ENCODE results near the gene GTF2A2. TPM values are rescaled to one million over a fixed set of nuclear protein-coding genes. Genes with fewer than 3 reads are reported as not detected.
"Not testable (repeated sequence)": the region's sequence is repeated elsewhere in the genome, so short reads cannot be mapped to it uniquely, and the experiment has no call there.

Gene GTF2A2
- 32.1 and 41.3 TPM in 2 replicates for total RNA-seq (2012; rRNA removed)

- peak within 1 kb of the TSS; percentile 85 for H3K4me2 ChIP-seq (ENCODE audit: low read length)
- peak within 1 kb of the TSS; percentile 96 for H3K9ac ChIP-seq (ENCODE audit: low read depth, low read length)
- H3K27me3 ChIP-seq (ENCODE audit: control insufficient read depth, insufficient read depth, low read length) = no peaks in the 10 kb centered on the region
- no peaks in the 10 kb centered on the region for H3K9me3 ChIP-seq (replicated peaks; ENCODE audit: low read length)
- peaks cover 34% of the 10 kb centered on the region for H3K36me3 ChIP-seq (ENCODE audit: insufficient read depth, low read length)
- H3K4me3 ChIP-seq (ENCODE audit: low read length) = peak within 1 kb of the TSS; percentile 97
- peaks cover 13% of the 10 kb centered on the region for H3K4me1 ChIP-seq (ENCODE audit: control insufficient read depth, insufficient read depth, low read length)
Observed at GRCh38 chr15:59656897-59657634, at the start of gene GTF2A2. TSS of gene GTF2A2 (minus strand) at chr15:59657515. CDS start at chr15:59652277, 5,238 bp downstream.

- no peaks in the 10 kb centered on the region for H3K36me3 ChIP-seq (ENCODE audit: insufficient read depth, low read length)
- peaks cover 3% of the 10 kb centered on the region for H3K4me1 ChIP-seq (ENCODE audit: control insufficient read depth, insufficient read depth, low read length)
- H3K9me3 ChIP-seq (replicated peaks; ENCODE audit: low read length) = no peaks in the 10 kb centered on the region
- peaks cover 30% of the 10 kb centered on the region for H3K27me3 ChIP-seq (ENCODE audit: control insufficient read depth, insufficient read depth, low read length)
- no peak overlapping the region for H3K4me2 ChIP-seq (ENCODE audit: low read length)
- H3K9ac ChIP-seq (ENCODE audit: low read depth, low read length) = no peak overlapping the region
- H3K4me3 ChIP-seq (ENCODE audit: low read length) = no peak overlapping the region
Observed at GRCh38 chr15:59703979-59704796, 46.9 kb upstream of the GTF2A2 start.

DNA sequence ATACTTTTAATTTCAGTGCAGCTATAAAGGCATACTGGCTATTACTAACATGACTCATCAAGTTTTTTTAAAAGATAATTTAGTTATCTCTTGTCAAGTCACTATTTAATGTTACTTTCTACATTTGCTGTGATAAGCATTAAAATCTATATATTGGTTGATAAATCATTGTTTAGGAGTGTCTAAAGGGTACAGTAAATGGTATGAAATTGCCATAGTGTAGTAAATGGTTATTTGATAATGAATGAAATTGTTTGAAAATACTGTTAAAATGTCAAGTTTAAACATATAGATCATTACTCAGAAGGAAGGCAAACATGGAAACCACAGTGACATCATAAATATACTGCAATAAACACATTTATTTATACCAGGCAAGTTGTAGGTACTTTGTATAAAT is 45.0 kb upstream of the GTF2A2 start:
- H3K9me3 ChIP-seq (replicated peaks; ENCODE audit: low read length) = no peaks in the 10 kb centered on the region
- peaks cover 26% of the 10 kb centered on the region for H3K27me3 ChIP-seq (ENCODE audit: control insufficient read depth, insufficient read depth, low read length)
- no peaks in the 10 kb centered on the region for H3K36me3 ChIP-seq (ENCODE audit: insufficient read depth, low read length)
- H3K9ac ChIP-seq (ENCODE audit: low read depth, low read length) = no peak overlapping the region
- H3K4me2 ChIP-seq (ENCODE audit: low read length) = no peak overlapping the region
- peaks cover 3% of the 10 kb centered on the region for H3K4me1 ChIP-seq (ENCODE audit: control insufficient read depth, insufficient read depth, low read length)
- H3K4me3 ChIP-seq (ENCODE audit: low read length) = no peak overlapping the region

DNA sequence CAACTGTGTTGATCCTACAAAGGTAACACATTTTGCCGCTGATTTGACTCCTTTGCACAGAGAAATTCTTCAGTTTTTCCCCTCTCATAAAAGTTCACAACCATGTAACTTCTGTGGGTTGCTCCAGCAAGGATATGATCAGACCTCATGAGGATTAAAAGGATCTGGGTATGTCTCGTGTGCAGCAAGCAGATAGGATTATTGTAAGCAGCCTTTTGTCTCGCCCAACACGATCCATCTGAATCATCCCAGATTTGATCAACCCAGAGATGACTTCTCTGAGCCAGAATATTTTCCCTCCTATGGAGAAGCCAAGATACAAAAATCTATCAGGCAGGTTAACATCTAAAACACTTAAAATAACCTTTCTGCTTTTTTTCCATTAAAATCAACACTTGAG is 44.6 kb upstream of the GTF2A2 start:
- no peak overlapping the region for H3K4me2 ChIP-seq (ENCODE audit: low read length)
- no peaks in the 10 kb centered on the region for H3K9me3 ChIP-seq (replicated peaks; ENCODE audit: low read length)
- H3K27me3 ChIP-seq (ENCODE audit: control insufficient read depth, insufficient read depth, low read length) = peaks cover 23% of the 10 kb centered on the region
- H3K4me1 ChIP-seq (ENCODE audit: control insufficient read depth, insufficient read depth, low read length) = peaks cover 3% of the 10 kb centered on the region
- no peak overlapping the region for H3K9ac ChIP-seq (ENCODE audit: low read depth, low read length)
- no peaks in the 10 kb centered on the region for H3K36me3 ChIP-seq (ENCODE audit: insufficient read depth, low read length)
- H3K4me3 ChIP-seq (ENCODE audit: low read length) = no peak overlapping the region

DNA sequence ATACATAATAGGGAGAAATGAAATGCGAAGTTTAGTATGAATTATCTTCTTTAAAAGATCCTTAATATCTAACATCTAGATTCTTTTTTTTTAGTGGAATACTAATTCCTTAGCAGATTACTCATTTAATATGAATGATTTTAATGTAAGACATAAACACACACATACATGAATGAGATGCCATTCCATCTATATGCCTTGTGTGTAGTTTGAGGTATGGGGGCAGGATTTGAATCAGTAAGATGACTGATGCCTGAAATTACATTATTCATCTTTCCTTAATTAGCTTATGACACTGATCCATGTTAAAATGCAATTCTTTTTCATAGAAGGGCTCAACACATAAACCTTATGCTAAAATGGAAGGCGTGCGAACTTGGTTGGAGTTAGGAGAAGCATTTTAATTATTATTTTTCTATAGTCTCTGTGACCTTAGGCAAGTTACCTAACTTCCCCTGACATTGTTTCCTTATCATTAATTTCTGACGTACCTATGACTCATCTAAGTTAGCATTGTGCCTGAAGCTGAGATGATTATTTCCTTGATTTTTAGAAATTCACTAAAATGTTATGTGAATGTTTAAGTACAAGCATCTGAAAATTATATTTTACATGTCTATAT is 42.6 kb upstream of the GTF2A2 start:
- Histone ChIP-seq H3K4me1 (ENCODE audit: control insufficient read depth, insufficient read depth, low read length) (peaks cover 3% of the 10 kb centered on the region), H3K4me3 (ENCODE audit: low read length) (no peak overlapping the region), H3K9me3 (replicated peaks; ENCODE audit: low read length) (no peaks in the 10 kb centered on the region), H3K36me3 (ENCODE audit: insufficient read depth, low read length) (no peaks in the 10 kb centered on the region), H3K4me2 (ENCODE audit: low read length) (no peak overlapping the region), H3K9ac (ENCODE audit: low read depth, low read length) (no peak overlapping the region), H3K27me3 (ENCODE audit: control insufficient read depth, insufficient read depth, low read length) (peaks cover 11% of the 10 kb centered on the region)

DNA sequence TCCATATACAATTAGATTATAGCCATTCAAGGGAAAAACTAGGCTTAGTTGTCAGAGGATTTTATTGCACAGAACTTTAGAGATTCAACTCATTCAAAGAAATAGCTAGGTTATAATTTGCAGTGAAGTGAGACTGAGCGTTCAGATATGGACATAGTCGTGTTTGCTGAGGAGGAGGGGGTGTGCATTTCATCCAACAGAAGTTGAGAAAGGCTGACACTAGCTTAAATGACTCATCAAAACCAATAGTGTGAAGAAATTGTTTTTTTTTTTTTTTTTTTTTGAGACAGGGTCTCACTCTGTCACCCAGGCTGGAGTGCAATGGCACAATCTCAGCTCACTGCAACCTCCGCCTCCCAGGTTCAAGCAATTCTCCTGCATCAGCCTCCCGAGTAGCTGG is 40.8 kb upstream of the GTF2A2 start:
- not testable (repeated sequence) for H3K4me3 ChIP-seq (ENCODE audit: low read length); H3K4me1 ChIP-seq (ENCODE audit: control insufficient read depth, insufficient read depth, low read length); H3K9me3 ChIP-seq (replicated peaks; ENCODE audit: low read length); H3K9ac ChIP-seq (ENCODE audit: low read depth, low read length); H3K27me3 ChIP-seq (ENCODE audit: control insufficient read depth, insufficient read depth, low read length); H3K4me2 ChIP-seq (ENCODE audit: low read length); H3K36me3 ChIP-seq (ENCODE audit: insufficient read depth, low read length)

DNA sequence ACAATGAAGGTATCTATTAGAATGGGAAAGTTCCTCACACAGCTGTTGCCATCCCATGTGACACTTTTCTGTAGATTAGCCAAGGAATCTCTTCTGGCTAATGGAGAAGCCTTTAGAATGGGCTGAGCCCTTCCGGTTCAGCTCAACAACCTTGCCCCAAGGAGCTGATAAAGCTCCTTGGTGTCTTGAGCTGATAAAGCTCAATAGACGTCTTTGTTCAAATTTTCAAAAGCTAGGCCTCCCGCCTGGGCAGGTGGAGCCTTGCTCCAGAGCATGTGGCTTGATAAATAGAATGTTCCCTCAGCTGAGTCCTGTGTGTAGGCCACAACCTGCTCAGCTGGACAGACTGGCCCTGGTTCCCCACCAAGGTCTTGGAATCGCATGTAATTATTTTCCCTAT is 39.0 kb upstream of the GTF2A2 start:
- no peak overlapping the region for H3K4me2 ChIP-seq (ENCODE audit: low read length)
- peaks cover 3% of the 10 kb centered on the region for H3K4me1 ChIP-seq (ENCODE audit: control insufficient read depth, insufficient read depth, low read length)
- H3K27me3 ChIP-seq (ENCODE audit: control insufficient read depth, insufficient read depth, low read length) = no peaks in the 10 kb centered on the region
- H3K36me3 ChIP-seq (ENCODE audit: insufficient read depth, low read length) = no peaks in the 10 kb centered on the region
- H3K9ac ChIP-seq (ENCODE audit: low read depth, low read length) = no peak overlapping the region
- no peaks in the 10 kb centered on the region for H3K9me3 ChIP-seq (replicated peaks; ENCODE audit: low read length)
- no peak overlapping the region for H3K4me3 ChIP-seq (ENCODE audit: low read length)

- Histone ChIP-seq H3K27me3 (ENCODE audit: control insufficient read depth, insufficient read depth, low read length) (no peaks in the 10 kb centered on the region), H3K4me1 (ENCODE audit: control insufficient read depth, insufficient read depth, low read length) (no peaks in the 10 kb centered on the region), H3K4me3 (ENCODE audit: low read length) (no peak overlapping the region), H3K9me3 (replicated peaks; ENCODE audit: low read length) (no peaks in the 10 kb centered on the region), H3K36me3 (ENCODE audit: insufficient read depth, low read length) (no peaks in the 10 kb centered on the region), H3K4me2 (ENCODE audit: low read length) (no peak overlapping the region), H3K9ac (ENCODE audit: low read depth, low read length) (no peak overlapping the region)
Observed at GRCh38 chr15:59694779-59695178, 37.5 kb upstream of the GTF2A2 start.

DNA sequence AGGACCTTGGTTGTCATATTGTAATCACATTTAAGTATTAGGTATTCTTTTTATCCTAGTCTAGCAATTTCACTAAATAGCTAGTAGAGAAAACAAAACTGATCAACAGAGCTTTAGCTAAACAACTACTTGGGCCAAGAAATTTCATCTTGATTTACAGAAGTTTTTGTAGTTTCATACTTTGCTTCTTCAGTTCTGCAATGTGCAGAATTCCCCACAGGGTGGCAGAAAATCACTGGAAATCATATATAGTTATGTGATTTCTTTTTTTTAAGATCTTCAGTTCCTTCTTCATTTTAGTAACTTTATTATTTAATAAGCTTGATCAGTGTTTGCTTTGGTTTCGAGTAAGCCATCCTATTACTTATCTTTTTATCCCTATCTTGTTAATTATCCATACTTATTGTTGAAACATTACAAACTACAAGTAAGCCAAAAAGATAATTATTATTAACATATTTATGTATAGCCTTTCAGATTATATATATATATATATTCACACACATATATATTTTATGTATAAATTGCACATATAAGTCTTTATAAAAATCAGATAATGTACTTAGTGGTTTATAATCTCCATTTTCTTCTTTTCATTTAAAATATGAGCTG is 34.0 kb upstream of the GTF2A2 start:
- H3K36me3 ChIP-seq (ENCODE audit: insufficient read depth, low read length) = peaks cover 3% of the 10 kb centered on the region
- no peak overlapping the region for H3K4me2 ChIP-seq (ENCODE audit: low read length)
- no peaks in the 10 kb centered on the region for H3K9me3 ChIP-seq (replicated peaks; ENCODE audit: low read length)

DNA sequence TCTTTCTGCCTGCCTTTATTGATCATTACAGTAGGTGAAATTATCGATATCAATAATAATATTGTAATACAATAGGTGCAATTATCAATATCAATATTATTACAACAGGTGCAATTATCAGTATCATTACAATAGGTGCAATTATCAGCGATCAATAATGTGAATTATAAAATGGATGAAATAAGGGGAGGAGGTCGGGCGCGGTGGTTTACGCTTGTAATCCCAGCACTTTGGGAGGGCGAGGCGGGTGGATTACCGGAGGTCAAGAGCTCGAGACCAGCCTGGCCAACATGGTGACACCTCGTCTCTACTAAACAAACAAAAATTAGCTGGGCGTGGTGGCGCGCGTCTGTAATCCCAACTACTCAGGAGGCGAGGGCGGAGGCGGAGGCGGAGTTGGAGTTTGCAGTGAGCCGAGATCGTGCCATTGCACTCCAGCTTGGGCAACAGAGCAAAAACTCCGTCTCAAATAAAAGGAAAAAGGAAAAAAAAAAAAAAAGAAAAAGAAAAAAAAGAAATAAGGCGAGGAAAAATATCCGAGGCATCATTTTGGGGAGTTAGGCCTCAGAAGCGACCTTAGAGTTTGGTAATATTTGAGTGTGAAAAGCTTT is 32.4 kb upstream of the GTF2A2 start:
- Histone ChIP-seq H3K36me3 (ENCODE audit: insufficient read depth, low read length) (peaks cover 6% of the 10 kb centered on the region), H3K9me3 (replicated peaks; ENCODE audit: low read length) (no peaks in the 10 kb centered on the region), H3K9ac (ENCODE audit: low read depth, low read length) (peak overlapping the region; percentile 100), H3K4me2 (ENCODE audit: low read length) (peak overlapping the region; percentile 85), H3K27me3 (ENCODE audit: control insufficient read depth, insufficient read depth, low read length) (no peaks in the 10 kb centered on the region), H3K4me3 (ENCODE audit: low read length) (peak overlapping the region; percentile 98), H3K4me1 (ENCODE audit: control insufficient read depth, insufficient read depth, low read length) (peaks cover 20% of the 10 kb centered on the region)

More for the DNA sequence above, 34.0 kb upstream of the GTF2A2 start:
- H3K4me1 ChIP-seq (ENCODE audit: control insufficient read depth, insufficient read depth, low read length) = peaks cover 10% of the 10 kb centered on the region
- H3K4me3 ChIP-seq (ENCODE audit: low read length) = no peak overlapping the region
- no peaks in the 10 kb centered on the region for H3K27me3 ChIP-seq (ENCODE audit: control insufficient read depth, insufficient read depth, low read length)
- H3K9ac ChIP-seq (ENCODE audit: low read depth, low read length) = no peak overlapping the region

All from skeletal muscle satellite cell (primary cell).